Memory B cell (primary cell): ENCODE measurements around the gene C12orf42.
"Not testable (repeated sequence)": the region's sequence is repeated elsewhere in the genome, so short reads cannot be mapped to it uniquely, and the experiment has no call there.

Experiments
- ATAC-seq: fragments of 150-1000 bp; cut with Tn5 transposase; 2 replicates; pipeline ENCODE4 v1.10.0; 2021; ENCODE audit warnings: low read depth, mild to moderate bottlenecking, moderate library complexity
- DNase-seq, 2 donors: peaks; one replicate each; pipeline ENCODE4 v3.0.0; 2022; ENCODE audit warnings: low spot score in 2 of 2
- H3K27ac Mint-ChIP-seq: one replicate; pipeline ENCODE4 v1.8.0; 2022; ENCODE audit warnings: mild to moderate bottlenecking, moderate library complexity, mixed read lengths
- H3K27me3 Mint-ChIP-seq: one replicate; pipeline ENCODE4 v1.8.0; 2022; ENCODE audit warnings: mixed read lengths
- H3K36me3 Mint-ChIP-seq: one replicate; pipeline ENCODE4 v1.8.0; 2022; ENCODE audit warnings: mild to moderate bottlenecking, mixed read lengths
- H3K4me1 Mint-ChIP-seq: one replicate; pipeline ENCODE4 v1.8.0; 2022; ENCODE audit warnings: mixed read lengths
- H3K4me3 Mint-ChIP-seq: one replicate; pipeline ENCODE4 v1.8.0; 2022; ENCODE audit warnings: mild to moderate bottlenecking, moderate library complexity, mixed read lengths
- H3K9me3 Mint-ChIP-seq: one replicate; pipeline ENCODE4 v1.8.0; 2022; ENCODE audit warnings: mixed read lengths

Gene C12orf42

GRCh38 chr12:103469719-103470118, 26.0 kb downstream of the C12orf42 start:
- H3K36me3 Mint-ChIP-seq = no peaks in the 10 kb centered on the region
- H3K4me1 Mint-ChIP-seq = peaks cover 22% of the 10 kb centered on the region
- H3K9me3 Mint-ChIP-seq = peaks cover 5% of the 10 kb centered on the region
- no peak for ATAC-seq
- H3K27ac Mint-ChIP-seq = peak overlapping the region; percentile 45
- no peak overlapping the region for H3K4me3 Mint-ChIP-seq
- no peaks in the 10 kb centered on the region for H3K27me3 Mint-ChIP-seq
- DNase-seq = no peak

GRCh38 chr12:103468837-103469236, 26.9 kb downstream of the C12orf42 start:
- H3K27ac Mint-ChIP-seq = no peak overlapping the region
- peaks cover 22% of the 10 kb centered on the region for H3K4me1 Mint-ChIP-seq
- ATAC-seq = no peak
- no peak overlapping the region for H3K4me3 Mint-ChIP-seq
- peaks cover 5% of the 10 kb centered on the region for H3K9me3 Mint-ChIP-seq
- no peaks in the 10 kb centered on the region for H3K27me3 Mint-ChIP-seq
- peaks cover 1% of the 10 kb centered on the region for H3K36me3 Mint-ChIP-seq
- no peak for DNase-seq

GRCh38 chr12:103462675-103463074, 33.1 kb downstream of the C12orf42 start:
- H3K9me3 Mint-ChIP-seq = no peaks in the 10 kb centered on the region
- peaks cover 1% of the 10 kb centered on the region for H3K36me3 Mint-ChIP-seq
- H3K4me1 Mint-ChIP-seq = peaks cover 14% of the 10 kb centered on the region
- H3K27me3 Mint-ChIP-seq = no peaks in the 10 kb centered on the region
- H3K4me3 Mint-ChIP-seq = no peak overlapping the region
- no peak for DNase-seq
- ATAC-seq = peak; percentile 65
- H3K27ac Mint-ChIP-seq = peak overlapping the region; percentile 38

GRCh38 chr12:103457471-103457870, 38.3 kb downstream of the C12orf42 start:
- Mint-ChIP-seq H3K4me1 (peaks cover 18% of the 10 kb centered on the region), H3K27me3 (no peaks in the 10 kb centered on the region), H3K36me3 (peaks cover 2% of the 10 kb centered on the region), H3K27ac (peak overlapping the region; percentile 19), H3K4me3 (no peak overlapping the region), H3K9me3 (peaks cover 4% of the 10 kb centered on the region)
- DNase-seq = no peak
- no peak for ATAC-seq

- ATAC-seq = no peak
- Mint-ChIP-seq H3K27ac (peak overlapping the region; percentile 63), H3K4me1 (peaks cover 18% of the 10 kb centered on the region), H3K9me3 (peaks cover 4% of the 10 kb centered on the region), H3K4me3 (no peak overlapping the region), H3K27me3 (no peaks in the 10 kb centered on the region), H3K36me3 (peaks cover 2% of the 10 kb centered on the region)
- DNase-seq = no peak
Measured at GRCh38 chr12:103456006-103456405, 39.8 kb downstream of the C12orf42 start.

GRCh38 chr12:103455020-103455763, 40.6 kb downstream of the C12orf42 start:
- Mint-ChIP-seq H3K36me3 (peaks cover 3% of the 10 kb centered on the region), H3K27ac (peak overlapping the region; percentile 63), H3K4me3 (no peak overlapping the region), H3K27me3 (no peaks in the 10 kb centered on the region), H3K9me3 (peaks cover 4% of the 10 kb centered on the region), H3K4me1 (peaks cover 18% of the 10 kb centered on the region)
- DNase-seq = peak in 1 of 2 donors; percentile 67
- ATAC-seq = peak; percentile 99

GRCh38 chr12:103444983-103445382, 50.8 kb downstream of the C12orf42 start:
- no peak overlapping the region for H3K4me3 Mint-ChIP-seq
- H3K9me3 Mint-ChIP-seq = peaks cover 8% of the 10 kb centered on the region
- ATAC-seq (no peak), DNase-seq (no peak)
- no peak overlapping the region for H3K27ac Mint-ChIP-seq
- H3K27me3 Mint-ChIP-seq = no peaks in the 10 kb centered on the region
- H3K4me1 Mint-ChIP-seq = peaks cover 13% of the 10 kb centered on the region
- H3K36me3 Mint-ChIP-seq = peaks cover 2% of the 10 kb centered on the region

GRCh38 chr12:103442822-103443221, 52.9 kb downstream of the C12orf42 start:
- H3K9me3 Mint-ChIP-seq = no peaks in the 10 kb centered on the region
- no peak for ATAC-seq

GRCh38 chr12:103442182-103442555, 53.6 kb downstream of the C12orf42 start:
- ATAC-seq = no peak
- Mint-ChIP-seq H3K27me3 (no peaks in the 10 kb centered on the region), H3K27ac (peak overlapping the region; percentile 100), H3K4me3 (no peak overlapping the region), H3K9me3 (no peaks in the 10 kb centered on the region), H3K4me1 (peaks cover 13% of the 10 kb centered on the region), H3K36me3 (peaks cover 2% of the 10 kb centered on the region)
- no peak for DNase-seq

More at GRCh38 chr12:103442822-103443221, 52.9 kb downstream of the C12orf42 start:
- peaks cover 13% of the 10 kb centered on the region for H3K4me1 Mint-ChIP-seq
- peak overlapping the region; percentile 100 for H3K27ac Mint-ChIP-seq
- H3K4me3 Mint-ChIP-seq = no peak overlapping the region
- no peaks in the 10 kb centered on the region for H3K27me3 Mint-ChIP-seq
- DNase-seq = no peak
- H3K36me3 Mint-ChIP-seq = peaks cover 2% of the 10 kb centered on the region

- Mint-ChIP-seq H3K4me3 (peak overlapping the region; percentile 99), H3K9me3 (no peaks in the 10 kb centered on the region), H3K4me1 (peaks cover 13% of the 10 kb centered on the region)
Measured at GRCh38 chr12:103441437-103442181, 54.2 kb downstream of the C12orf42 start.

GRCh38 chr12:103434165-103435105, 61.3 kb downstream of the C12orf42 start:
- peak; percentile 85 for ATAC-seq
- not testable (repeated sequence) for H3K27me3 Mint-ChIP-seq, H3K9me3 Mint-ChIP-seq
- peak overlapping the region; percentile 93 for H3K27ac Mint-ChIP-seq
- H3K4me3 Mint-ChIP-seq = peak overlapping the region; percentile 86
- DNase-seq = peak in 1 of 2 donors; percentile 8
- H3K4me1 Mint-ChIP-seq = peaks cover 26% of the 10 kb centered on the region
- peaks cover 30% of the 10 kb centered on the region for H3K36me3 Mint-ChIP-seq

More at GRCh38 chr12:103441437-103442181, 54.2 kb downstream of the C12orf42 start:
- DNase-seq (peak; percentile 57 to 70), ATAC-seq (peak; percentile 98)
- Mint-ChIP-seq H3K27ac (peak overlapping the region; percentile 100), H3K27me3 (no peaks in the 10 kb centered on the region), H3K36me3 (peaks cover 5% of the 10 kb centered on the region)

GRCh38 chr12:103431950-103432349, 63.8 kb downstream of the C12orf42 start:
- peaks cover 38% of the 10 kb centered on the region for H3K4me1 Mint-ChIP-seq
- H3K27ac Mint-ChIP-seq = peak overlapping the region; percentile 57
- DNase-seq (no peak), ATAC-seq (no peak)
- no peak overlapping the region for H3K4me3 Mint-ChIP-seq
- no peaks in the 10 kb centered on the region for H3K27me3 Mint-ChIP-seq
- peaks cover 48% of the 10 kb centered on the region for H3K36me3 Mint-ChIP-seq
- peaks cover 19% of the 10 kb centered on the region for H3K9me3 Mint-ChIP-seq

GRCh38 chr12:103431387-103431786, 64.4 kb downstream of the C12orf42 start:
- Mint-ChIP-seq H3K4me1 (peaks cover 39% of the 10 kb centered on the region), H3K27ac (peak overlapping the region; percentile 57), H3K9me3 (peaks cover 19% of the 10 kb centered on the region), H3K4me3 (no peak overlapping the region), H3K27me3 (no peaks in the 10 kb centered on the region), H3K36me3 (peaks cover 52% of the 10 kb centered on the region)
- no peak for DNase-seq
- ATAC-seq = peak; percentile 55
